HT-29 (cell line): ENCODE measurements around the gene IFT88. TPM values are rescaled to one million over a fixed set of nuclear protein-coding genes. Genes with fewer than 3 reads are reported as not detected.
A peak's percentile ranks its signal among the peaks of the same experiment; 100 is the strongest.

Experiments used
- DNase-seq: peaks from one replicate; pipeline ENCODE4 v3.0.0-alpha.2; 2015; ENCODE audit warnings: low spot score
- total RNA-seq: library from RNA; depleted of rRNA; stranded (reverse); fragments of >200 nt; shearing (Covaris generic); gene quantifications from 2 replicates; pipeline ENCODE4 v1.2.3, GENCODE V29; 2014

IFT88 gene
- total RNA-seq, 1 experiment from 2014 or later: 9.6 TPM

- DNase-seq: peak; percentile 19
These were observed 1.7 kb upstream of the IFT88 start for GRCh38 chr13:20565115-20565736.

DNA sequence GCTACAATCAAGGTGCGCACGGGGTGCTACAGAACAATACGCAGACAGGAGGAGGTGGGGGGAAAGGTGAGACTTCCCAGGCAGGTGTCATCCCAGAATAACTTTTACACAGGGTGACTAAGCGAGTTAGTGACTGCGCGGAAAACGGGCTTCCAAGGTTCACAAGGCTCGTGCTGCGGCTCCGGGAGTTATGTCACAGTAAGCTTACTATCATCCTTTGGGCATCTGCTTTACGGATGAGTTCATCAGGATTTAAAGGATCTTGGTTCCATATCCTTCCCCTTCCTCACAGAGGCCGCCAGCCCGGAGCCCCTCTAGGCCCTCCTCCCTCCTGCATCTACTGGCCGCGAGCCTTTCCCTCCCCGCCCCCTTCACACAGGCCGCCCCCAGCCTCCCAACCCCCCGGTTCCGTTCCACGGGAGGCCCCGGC lies 474 bp upstream of the IFT88 start:
- DNase-seq: peak; percentile 94

- DNase-seq: peak; percentile 57
These were observed 1.0 kb downstream of the IFT88 start for GRCh38 chr13:20567881-20568528.

DNA sequence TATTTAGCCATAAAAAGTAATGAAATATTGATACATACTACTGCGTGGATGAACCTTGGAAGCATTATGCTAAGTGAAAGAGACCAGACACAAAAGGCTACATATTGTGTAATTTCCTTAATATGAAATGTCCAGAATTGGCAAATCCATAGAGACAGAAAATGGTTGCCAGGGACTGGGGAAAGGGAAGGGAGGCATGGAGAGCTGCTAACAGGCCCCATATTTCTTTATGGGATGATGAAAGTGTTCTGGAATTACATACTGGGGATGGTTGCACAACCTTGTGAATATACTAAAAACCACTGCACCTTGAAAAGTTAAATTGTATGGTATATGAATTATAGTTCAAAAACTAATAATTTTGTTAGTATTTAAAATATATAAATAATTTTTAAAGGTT lies 3.6 kb downstream of the IFT88 start:
- no peak for DNase-seq

- no peak for DNase-seq
These were observed 4.7 kb downstream of the IFT88 start for GRCh38 chr13:20571676-20572075.

DNA sequence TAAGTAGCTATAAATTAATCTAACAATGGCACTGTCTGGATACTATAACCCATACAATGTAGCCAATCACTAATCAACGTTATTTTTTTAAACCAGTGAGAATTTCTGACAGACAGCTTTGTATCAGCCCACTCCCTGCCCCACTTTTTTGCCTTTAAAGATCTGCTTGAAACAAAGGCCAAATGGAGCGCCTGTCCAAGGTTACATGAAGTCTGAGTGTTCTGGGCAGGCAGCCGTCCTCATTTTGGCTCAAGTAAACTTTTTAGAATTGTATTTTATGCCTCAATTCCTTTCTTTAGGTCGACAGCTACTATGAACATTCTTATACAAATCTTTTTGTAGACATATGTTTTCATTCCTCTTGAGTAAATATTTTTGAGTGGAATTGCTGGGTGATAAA lies 6.2 kb downstream of the IFT88 start:
- DNase-seq: no peak

DNA sequence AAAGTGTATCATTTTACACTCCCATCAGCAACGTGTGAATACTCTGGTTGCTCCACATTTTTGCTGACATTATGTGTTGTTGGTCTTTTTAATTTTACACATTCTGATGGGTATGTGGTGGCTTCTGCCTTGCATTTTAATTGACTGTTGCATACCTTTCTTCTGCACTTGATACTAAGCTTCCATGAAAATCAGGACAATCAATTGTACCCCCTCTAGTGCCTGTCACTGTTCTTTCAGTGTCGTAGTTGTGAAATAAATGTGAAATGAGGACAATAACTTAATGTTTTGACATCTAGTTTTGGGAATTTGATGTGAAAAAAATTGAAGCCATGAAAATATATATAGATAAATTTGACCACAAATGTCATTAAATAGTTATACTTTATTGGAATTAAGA lies 6.7 kb downstream of the IFT88 start:
- DNase-seq: no peak

DNA sequence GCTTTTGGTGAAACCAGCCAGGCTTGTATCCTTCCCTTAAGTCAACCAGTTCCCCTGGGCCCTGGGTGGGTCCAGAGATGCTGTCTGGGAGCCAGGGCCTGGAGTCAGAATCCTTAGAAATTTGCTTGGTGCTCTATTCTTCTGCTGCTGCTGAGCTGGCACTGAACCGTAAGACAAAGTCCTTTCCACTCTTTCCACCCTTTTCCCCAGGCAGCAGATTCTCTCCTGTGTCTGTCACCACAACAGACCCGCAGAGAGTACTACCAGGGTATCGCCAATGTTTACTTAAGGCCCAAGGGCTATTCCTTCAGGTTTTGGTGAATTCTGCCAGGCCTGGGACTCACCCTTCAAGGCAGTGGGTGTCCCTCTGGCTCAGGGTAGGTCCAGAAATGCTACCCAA lies 12.2 kb downstream of the IFT88 start:
- DNase-seq: no peak

DNA sequence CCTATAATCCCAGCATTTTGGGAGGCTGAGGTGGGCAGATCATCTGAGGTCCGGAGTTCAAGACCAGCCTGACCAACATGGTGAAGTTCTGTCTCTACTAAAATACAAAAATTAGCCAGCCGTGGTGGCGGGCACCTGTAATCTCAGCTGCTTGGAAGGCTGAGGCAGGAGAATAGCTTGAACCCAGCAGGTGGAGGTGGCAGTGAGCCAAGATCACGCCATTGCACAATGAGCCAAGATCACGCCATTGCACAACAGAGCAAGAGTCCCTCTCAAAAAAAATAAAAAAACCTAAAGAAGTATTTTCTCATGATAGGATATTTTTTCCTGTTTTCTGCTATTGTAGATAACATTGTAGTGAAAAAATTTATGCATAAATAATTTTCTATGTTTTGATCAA lies 13.3 kb downstream of the IFT88 start:
- no peak for DNase-seq

DNA sequence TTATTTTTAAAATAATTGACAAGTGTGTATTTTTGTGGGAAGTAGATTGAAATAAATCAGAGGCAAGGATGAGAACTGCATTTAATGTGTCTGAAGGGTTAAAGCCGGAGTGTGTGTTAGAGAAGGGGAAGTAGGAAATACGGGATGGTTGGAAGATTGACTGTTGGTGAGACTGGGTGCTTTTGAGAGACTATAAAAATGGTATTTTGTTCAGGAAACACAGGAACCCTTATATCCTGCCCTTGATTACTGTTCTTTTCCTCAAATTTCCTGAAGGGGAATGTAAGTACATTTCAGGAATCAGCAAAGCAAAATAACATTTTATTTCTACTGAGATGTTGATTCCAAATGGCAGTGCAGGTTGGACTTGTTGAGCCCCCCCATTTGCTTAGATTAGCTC lies 15.1 kb downstream of the IFT88 start:
- no peak for DNase-seq

DNA sequence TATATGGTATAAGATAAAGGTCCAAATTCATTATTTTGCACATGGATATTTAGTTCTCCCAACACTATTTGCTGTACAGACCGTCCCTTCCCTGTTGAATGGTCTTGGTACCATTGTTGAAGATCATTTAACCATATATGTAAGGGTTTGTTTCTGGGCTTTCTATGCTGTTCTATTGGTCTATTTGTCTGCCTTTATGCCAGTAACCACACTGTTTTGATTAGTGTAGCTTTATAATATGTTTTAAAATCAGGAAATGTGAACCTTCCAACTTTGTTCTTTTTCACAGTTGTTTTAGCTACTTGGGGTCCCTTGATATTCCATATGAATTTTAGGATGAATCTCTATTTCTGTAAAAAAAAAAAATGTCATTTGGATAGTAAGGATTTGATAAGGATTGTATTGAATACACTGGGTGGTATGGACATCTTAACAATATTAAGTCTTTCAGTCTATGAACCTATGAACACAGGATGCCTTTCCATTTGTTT lies 16.9 kb downstream of the IFT88 start:
- DNase-seq: no peak

DNA sequence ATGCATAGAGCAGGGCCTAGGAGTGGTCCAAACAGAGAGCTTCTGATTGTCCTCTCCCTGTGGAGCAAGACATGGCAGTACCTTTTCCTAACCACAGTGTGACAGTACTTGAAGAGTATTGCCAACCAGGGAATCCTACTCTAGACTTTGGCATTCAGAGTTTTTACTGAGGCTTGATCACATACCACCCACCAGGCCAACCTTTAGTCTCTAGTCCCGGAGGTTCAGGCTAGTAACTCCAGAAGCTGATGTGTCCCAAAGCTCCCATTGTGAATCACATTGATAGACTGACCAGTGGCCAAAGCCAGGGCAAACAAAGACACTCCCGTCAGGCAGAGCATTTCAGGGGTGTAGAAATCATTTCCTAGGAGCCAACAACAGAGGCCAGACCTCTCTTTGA lies 18.4 kb downstream of the IFT88 start:
- DNase-seq: no peak

- no peak for DNase-seq
These were observed 21.7 kb downstream of the IFT88 start for GRCh38 chr13:20588529-20589110.

- no peak for DNase-seq
These were observed 23.6 kb downstream of the IFT88 start for GRCh38 chr13:20590561-20590960.

DNA sequence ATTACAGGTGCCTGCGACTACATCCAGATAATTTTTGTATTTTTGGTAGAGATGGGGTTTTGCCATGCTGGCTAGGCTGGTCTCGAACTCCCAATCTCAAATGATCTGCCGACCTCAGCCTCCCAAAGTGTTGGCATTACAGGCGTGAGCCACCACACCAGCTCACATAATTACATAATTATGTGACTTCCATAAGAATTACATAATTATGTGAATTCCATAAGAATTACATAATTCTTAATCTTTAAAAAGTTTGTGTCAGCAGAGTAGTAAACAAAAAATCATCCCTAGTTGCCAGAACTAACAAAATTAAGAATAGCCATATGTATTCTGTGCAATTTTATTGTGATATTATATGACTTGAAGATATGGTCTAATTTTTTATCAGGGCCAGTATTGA lies 25.6 kb downstream of the IFT88 start:
- DNase-seq: no peak

- DNase-seq: no peak
These were observed 27.3 kb downstream of the IFT88 start for GRCh38 chr13:20594280-20594679.

- DNase-seq: no peak
These were observed 40.1 kb downstream of the IFT88 start for GRCh38 chr13:20607015-20607414.

DNA sequence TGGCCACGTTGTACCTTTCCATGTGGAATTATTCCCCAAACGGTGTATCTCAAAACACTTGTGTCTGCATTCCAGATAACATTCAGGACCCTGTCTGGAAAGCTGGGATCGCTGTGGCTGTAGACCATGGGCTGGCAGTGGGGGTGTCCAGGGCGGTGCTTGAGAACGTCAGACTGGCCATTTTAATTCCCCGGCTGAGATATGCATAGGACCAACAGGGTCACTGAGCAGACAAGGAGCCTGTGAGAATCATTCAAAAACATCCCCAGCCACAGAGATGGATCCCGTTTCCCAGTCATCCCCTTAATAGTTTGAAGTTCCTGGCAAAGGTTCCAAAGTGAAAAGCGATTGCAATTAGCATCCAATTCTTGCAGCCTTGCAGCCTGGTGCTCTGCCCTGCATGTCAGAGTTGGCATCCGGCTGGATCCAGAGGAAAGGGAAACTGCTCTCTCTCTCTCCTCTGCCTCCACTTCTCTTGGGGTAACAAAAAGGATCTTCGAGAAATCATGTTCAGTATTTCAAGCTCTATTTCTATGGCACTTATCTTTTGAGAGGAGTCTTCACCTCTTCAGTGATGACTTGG lies 41.6 kb downstream of the IFT88 start:
- no peak for DNase-seq

DNA sequence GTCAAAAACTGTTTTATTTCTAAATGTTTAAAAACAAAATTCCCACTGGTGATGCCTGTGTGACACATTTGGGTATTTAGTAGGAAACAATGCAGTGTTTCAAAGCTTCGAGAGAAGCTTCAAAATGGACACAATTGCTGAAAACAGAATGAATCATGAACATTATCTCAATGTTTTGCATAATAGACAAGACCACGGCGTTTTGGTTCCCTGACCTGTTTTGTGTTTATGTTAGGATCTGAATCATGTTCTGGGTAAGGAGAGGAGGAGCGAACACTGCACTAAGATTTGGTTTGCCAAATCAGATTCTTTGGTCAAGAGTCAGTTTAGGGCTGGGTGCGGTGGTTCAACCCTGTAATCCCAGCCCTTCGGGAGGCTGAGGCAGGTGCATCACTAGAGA lies 42.2 kb downstream of the IFT88 start:
- DNase-seq: no peak

DNA sequence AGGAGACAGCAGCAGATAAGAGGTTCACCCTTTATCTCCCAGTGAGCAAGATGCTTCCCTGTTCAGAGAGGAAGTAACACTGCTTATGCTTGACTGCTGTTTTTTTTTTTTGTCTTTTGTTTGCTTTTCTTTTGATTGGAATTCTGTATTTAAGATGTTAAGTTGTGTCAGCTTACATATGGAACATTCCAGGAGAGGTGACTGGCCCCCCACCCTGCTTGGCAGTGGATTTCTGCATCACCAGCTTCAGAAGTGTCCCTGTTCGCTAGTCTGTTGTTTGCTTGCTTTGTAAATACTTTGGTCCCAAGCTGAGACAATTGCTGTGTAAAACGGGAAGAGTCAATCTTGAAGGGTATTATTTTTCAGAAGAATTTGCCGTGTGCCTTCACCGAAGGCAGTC lies 43.0 kb downstream of the IFT88 start:
- DNase-seq: no peak

DNA sequence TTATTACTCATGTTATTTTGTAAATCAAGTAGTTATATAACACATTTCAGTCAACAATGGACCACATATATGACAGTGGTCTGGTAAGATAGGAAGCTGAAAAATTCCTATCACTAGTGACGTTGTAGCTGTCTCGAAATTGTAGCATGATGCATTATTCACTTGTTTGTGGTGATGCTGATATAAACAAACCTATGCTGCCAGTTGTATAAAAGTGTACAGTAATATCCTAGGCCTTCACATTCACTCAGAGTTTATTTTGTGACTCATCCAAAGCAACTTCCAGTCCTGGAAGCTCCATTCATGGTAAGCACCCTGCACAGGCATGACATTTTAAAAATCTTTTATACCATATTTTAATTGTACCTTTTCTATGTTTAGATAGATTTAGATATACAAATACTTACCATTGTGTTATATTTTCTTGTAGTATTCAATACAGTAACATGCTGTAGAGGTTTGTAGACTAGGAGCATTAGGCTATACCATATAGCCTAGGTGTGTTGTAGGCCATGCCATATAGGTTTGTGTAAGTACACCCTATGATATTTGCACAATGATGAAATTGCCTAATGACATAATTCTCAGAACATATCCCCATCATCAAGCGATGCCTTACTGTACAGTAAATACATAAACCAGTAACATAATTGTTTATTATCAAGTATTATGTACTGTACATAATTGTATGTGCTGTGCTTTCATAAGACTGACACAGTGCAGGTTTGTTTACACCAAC lies 49.3 kb downstream of the IFT88 start:
- DNase-seq: peak; percentile 29

DNA sequence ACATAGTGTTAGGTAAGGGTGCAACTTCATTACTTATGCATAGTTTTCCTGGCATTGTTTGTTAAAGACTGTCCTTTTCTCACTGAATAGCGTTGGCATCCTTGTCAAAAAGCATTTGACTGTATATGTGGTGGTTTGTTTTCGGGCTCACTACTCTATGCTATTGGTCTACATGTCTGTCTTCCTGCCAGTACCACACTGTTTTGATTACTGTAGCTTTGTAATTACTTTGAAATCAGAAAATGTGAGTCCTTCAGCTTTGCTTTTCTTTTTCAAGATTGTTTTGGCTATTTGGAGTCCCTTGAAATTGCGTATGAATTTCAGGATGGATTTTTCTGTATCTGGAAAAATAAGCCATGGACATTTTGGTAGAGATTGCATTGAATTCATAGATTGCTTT lies 56.0 kb downstream of the IFT88 start:
- DNase-seq: no peak
